ENCODE results near the gene HERC3.

Gene HERC3

DNA sequence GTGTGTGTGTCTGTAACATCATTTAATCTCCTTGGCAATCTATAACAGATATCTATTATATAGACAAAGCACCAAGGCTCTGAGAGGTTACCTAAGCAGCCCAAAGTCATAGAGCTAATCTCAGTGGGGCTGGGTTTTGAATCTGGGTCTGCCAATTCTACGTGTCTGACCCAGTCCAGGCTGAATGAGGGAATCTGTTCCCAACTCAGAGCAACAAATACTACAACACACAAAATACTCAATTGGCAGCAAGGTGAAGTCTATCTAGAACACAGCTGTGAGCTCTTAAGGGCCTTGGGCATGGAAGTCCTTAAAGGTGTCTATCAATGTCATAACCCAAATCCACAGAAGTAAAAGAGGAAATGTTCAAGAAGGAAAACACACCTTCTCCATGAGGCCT, 152.9 kb downstream of the HERC3 start:
- no peak overlapping the region for H3K4me3 ChIP-seq (ENCODE audit: low read length)
- TF ChIP-seq, protein P1, sequence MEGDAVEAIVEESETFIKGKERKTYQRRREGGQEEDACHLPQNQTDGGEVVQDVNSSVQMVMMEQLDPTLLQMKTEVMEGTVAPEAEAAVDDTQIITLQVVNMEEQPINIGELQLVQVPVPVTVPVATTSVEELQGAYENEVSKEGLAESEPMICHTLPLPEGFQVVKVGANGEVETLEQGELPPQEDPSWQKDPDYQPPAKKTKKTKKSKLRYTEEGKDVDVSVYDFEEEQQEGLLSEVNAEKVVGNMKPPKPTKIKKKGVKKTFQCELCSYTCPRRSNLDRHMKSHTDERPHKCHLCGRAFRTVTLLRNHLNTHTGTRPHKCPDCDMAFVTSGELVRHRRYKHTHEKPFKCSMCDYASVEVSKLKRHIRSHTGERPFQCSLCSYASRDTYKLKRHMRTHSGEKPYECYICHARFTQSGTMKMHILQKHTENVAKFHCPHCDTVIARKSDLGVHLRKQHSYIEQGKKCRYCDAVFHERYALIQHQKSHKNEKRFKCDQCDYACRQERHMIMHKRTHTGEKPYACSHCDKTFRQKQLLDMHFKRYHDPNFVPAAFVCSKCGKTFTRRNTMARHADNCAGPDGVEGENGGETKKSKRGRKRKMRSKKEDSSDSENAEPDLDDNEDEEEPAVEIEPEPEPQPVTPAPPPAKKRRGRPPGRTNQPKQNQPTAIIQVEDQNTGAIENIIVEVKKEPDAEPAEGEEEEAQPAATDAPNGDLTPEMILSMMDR (IDR thresholded peaks at IDR 0.05; ENCODE audit: insufficient read depth, low read depth, low read length, missing control alignments) = no peak
- DNase-seq (ENCODE audit: low read depth) = no peak

DNA sequence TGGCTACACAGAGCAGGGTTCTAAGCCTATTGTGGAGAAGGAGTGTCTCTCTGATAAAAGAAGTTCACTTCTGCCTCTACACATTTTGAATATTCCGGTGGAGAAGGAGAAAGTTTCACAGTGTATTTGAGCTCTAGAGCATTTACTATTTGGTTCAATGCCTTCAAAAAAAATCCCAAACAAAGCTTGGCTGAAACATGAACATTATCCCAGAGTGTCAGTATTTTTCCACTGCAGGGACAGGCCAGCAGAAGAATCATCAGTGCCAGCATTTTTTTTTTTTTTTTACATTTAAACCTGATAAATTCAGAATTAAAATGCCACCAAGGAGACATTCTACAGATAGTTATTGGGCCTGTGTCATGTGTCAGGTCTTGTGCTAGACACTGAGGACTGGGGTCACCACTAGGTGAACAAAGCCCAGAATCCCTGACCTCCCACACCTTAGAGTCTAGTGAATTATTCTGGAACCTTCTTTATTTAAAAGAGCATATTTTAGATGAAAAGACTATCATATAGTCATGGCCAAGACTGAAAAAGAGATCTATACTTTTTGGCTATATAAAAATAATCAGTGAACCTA, 153.4 kb downstream of the HERC3 start:
- no peak overlapping the region for H3K4me3 ChIP-seq (ENCODE audit: low read length)
- no peak for DNase-seq (ENCODE audit: low read depth)
- TF ChIP-seq, protein P1 (IDR thresholded peaks at IDR 0.05; ENCODE audit: insufficient read depth, low read depth, low read length, missing control alignments) = no peak

- TF ChIP-seq, protein P1 (IDR thresholded peaks at IDR 0.05; ENCODE audit: insufficient read depth, low read depth, low read length, missing control alignments) = no peak
- no peak overlapping the region for H3K4me3 ChIP-seq (ENCODE audit: low read length)
- DNase-seq (ENCODE audit: low read depth) = no peak
Measured at GRCh38 chr4:88746206-88746605, 153.9 kb downstream of the HERC3 start.

- TF ChIP-seq, protein P1 (IDR thresholded peaks at IDR 0.05; ENCODE audit: insufficient read depth, low read depth, low read length, missing control alignments) = no peak
- no peak for DNase-seq (ENCODE audit: low read depth)
- no peak overlapping the region for H3K4me3 ChIP-seq (ENCODE audit: low read length)
Measured at GRCh38 chr4:88747351-88747750, 155.1 kb downstream of the HERC3 start.

- H3K4me3 ChIP-seq (ENCODE audit: low read length) = no peak overlapping the region
- DNase-seq (ENCODE audit: low read depth) = no peak
- TF ChIP-seq, protein P1 (IDR thresholded peaks at IDR 0.05; ENCODE audit: insufficient read depth, low read depth, low read length, missing control alignments) = no peak
Measured at GRCh38 chr4:88750369-88750768, 158.1 kb downstream of the HERC3 start.

DNA sequence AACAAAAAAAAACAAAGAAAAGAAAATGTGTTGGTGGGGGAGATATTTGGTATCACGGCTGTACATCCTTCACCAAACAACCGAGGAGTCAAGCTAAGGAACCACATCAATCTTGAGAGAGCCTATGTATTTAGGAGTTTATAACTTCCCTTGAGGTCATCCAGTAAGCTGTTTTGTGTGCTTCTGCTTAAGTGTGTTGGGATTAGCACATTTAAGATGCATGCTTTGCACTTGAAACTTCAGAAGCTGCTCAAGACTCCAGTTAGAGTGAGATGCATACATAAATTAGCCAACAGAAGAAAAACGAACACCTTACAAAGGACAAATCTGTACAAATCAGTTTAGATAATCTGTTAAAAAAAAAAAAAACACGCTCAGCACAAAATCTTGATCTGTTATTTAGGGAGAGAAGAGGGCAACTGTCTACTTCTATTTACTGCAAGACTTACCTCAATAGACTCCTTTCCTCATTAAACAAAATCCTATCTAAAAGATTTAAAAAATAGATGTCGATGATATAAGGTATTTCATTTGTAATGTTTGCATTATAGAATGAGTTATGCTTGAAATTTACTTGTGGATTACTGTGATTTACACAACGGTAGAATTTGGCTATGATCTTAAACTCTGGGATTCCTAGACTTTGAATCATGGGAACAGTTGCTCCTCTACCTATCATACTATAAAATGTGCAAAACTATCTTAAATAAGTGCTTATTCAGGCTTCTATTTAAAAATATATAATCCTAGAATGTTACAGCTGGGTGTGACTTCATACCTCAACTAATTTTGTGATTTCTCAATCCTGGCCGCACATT, 159.2 kb downstream of the HERC3 start:
- DNase-seq (ENCODE audit: low read depth) = no peak
- no peak overlapping the region for H3K4me3 ChIP-seq (ENCODE audit: low read length)
- TF ChIP-seq, protein P1 (IDR thresholded peaks at IDR 0.05; ENCODE audit: insufficient read depth, low read depth, low read length, missing control alignments) = no peak

All from epithelial cell of esophagus (primary cell).